Epithelial cell of esophagus (primary cell): ENCODE measurements around the gene AHI1.
"Not testable (repeated sequence)": the region's sequence is repeated elsewhere in the genome, so short reads cannot be mapped to it uniquely, and the experiment has no call there.

Experiments used
- DNase-seq: peaks from one replicate; pipeline ENCODE4 v3.0.0; 2010; ENCODE audit warnings: low read depth
- H3K4me3 ChIP-seq: 2 replicates; pipeline ENCODE4 v1.5.1; 2011; ENCODE audit warnings: mild to moderate bottlenecking, low read length, control low read depth
- TF ChIP-seq, protein P1 (sequence below): IDR thresholded peaks from 2 replicates; pipeline ENCODE4 v1.5.1; 2011; ENCODE audit warnings: low read depth, mild to moderate bottlenecking, low read length, control low read depth, inconsistent platforms; ENCODE audit not compliant: insufficient read depth; ENCODE audit errors: missing control alignments

AHI1 gene

DNA sequence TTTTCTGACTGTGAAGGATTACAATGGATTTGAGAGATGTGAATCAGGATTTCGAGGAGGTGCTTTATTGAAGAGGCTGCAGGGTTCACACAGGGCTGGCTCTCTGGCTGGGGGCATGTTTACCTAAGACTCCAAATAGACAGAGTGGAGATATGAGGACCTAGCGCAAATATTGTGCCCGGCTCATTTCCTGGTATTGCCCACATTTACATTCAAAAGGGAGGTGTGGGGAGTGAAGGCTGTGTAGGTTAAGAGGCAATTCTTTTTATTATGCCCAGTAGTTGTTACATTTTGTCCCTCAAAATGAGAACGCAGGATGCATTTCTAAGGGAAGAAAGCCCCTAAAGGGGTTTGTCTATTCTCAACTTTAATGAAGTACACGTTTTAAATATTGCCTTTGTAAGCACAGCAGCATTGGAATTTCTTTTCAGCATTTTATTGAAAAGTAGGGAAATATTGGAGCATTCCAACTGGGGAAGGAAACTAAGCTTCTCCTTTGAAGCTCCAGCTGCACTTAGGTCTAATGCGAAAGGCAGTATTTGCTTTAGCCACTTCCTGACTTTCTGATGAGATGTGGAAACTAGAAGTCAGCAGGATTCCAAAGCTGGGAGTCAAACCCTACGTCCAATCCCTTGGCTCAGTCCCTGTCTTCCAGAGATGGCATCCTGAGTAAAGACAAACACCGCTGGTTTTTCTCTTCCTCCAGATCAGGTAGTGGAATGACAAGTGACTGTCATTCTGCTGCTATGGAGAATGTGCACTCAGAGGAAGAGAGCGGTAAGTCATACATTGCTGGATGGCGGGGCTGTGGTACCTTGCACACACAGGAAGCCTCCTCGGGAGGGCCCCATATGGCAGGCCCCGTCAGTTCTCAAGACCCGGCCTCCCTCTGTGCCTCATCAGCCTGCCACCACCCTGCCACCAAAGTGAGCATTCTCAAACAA is 245.8 kb downstream of the AHI1 start:
- TF ChIP-seq, protein P1, sequence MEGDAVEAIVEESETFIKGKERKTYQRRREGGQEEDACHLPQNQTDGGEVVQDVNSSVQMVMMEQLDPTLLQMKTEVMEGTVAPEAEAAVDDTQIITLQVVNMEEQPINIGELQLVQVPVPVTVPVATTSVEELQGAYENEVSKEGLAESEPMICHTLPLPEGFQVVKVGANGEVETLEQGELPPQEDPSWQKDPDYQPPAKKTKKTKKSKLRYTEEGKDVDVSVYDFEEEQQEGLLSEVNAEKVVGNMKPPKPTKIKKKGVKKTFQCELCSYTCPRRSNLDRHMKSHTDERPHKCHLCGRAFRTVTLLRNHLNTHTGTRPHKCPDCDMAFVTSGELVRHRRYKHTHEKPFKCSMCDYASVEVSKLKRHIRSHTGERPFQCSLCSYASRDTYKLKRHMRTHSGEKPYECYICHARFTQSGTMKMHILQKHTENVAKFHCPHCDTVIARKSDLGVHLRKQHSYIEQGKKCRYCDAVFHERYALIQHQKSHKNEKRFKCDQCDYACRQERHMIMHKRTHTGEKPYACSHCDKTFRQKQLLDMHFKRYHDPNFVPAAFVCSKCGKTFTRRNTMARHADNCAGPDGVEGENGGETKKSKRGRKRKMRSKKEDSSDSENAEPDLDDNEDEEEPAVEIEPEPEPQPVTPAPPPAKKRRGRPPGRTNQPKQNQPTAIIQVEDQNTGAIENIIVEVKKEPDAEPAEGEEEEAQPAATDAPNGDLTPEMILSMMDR, result no peak
- DNase-seq, result no peak
- H3K4me3 ChIP-seq, result no peak overlapping the region

DNA sequence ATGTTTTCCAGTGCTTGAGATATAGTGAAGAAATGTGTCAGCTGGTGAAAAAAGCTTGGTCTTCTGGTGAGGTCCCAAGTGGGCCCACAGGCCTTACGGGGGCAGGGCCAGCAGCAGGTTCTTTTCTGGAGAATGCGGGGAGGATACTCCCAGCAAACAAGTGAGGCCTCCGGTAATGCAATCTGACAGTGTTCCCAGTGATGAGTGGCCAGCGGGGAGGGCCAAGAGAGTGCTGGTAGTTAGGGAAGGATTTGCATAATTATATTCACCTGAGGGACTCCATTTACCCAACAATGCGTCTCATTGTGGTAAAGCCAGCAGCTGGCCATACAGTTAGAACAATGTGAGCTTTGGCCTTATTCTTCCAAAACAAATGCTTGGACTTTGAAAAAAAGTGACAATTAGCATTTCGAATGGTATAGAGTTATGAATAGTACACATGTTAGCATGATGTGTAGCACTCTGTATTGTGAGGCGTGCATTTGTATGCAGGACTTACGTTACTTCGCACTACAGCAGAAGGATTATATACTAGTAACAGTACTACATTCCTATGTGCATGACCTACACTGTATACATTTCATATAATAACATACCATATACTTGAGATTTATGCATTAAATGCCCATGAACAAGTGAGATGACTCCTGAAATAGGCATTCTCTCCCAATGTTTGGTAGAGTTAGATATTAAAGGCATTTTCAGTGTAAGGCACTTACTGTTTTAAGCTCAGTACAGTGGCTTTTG is 246.6 kb downstream of the AHI1 start:
- no peak for DNase-seq
- TF ChIP-seq, protein P1, result no peak
- H3K4me3 ChIP-seq, result no peak overlapping the region

DNA sequence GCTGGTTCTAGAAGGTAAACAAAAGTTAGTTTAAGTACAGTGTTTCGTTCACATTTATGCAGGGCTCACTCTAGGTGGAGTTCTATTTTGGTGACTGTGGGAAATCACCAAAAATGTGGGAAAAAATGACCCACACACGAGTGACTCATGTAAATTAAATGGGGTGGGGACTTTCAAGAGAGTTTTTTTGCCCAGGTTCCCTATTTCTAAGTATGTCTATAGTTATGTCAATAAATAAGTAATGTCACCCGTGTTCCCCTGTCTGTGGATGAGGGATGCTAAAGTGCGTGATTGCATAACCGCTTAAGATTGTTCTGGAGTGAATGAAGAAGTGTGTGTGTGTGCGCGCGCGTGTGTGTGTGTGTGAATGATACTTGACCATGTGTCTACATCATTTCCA is 247.3 kb downstream of the AHI1 start:
- H3K4me3 ChIP-seq, result no peak overlapping the region
- no peak for DNase-seq
- TF ChIP-seq, protein P1, result no peak

DNA sequence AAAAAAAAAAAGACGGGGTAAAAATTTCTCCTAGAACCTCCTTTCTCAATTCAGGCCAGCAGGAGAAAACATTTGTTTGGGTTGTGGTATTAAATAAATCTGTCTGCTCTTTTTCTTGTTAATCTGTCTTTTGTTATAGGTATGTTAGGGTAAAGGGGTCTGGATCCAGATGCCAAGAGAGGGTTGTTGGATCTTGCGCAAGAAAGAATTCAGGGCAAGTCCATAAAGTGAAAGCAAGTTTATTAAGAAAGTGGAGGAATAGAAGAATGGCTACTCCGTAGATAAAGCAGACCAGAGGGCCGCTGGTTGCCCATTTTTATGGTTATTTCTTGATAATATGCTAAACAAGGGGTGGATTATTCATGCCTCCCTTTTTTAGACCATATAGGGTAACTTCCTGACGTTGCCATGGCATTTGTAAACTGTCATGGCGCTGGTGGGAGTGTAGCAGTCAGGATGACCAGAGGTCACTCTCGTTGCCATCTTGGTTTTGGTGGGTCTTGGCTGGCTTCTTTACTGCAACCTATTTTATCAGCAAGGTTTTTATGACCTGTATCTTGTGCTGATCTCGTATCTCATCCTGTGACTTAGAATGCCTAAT is 251.0 kb downstream of the AHI1 start:
- H3K4me3 ChIP-seq, DNase-seq: not testable (repeated sequence)

DNA sequence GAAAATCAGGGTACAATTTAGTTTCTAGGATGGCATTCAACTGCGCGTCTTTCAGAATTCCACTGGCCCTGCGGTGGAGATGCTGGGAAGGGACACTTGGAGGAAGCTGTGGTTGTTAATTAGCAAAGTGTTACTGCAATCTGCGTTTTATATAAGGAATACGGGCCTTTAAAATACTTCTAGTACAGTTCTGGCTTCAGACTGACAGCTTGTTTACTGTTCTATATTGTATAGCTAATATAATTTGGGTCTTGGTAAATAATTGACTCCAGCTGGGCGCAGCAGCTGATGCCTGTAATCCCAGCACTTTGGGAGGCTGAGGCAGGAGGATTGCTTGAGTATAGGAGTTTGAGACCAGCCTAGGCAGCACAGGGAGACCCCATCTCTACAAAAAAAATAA is 252.7 kb downstream of the AHI1 start:
- H3K4me3 ChIP-seq, result no peak overlapping the region
- TF ChIP-seq, protein P1, result no peak
- no peak for DNase-seq

DNA sequence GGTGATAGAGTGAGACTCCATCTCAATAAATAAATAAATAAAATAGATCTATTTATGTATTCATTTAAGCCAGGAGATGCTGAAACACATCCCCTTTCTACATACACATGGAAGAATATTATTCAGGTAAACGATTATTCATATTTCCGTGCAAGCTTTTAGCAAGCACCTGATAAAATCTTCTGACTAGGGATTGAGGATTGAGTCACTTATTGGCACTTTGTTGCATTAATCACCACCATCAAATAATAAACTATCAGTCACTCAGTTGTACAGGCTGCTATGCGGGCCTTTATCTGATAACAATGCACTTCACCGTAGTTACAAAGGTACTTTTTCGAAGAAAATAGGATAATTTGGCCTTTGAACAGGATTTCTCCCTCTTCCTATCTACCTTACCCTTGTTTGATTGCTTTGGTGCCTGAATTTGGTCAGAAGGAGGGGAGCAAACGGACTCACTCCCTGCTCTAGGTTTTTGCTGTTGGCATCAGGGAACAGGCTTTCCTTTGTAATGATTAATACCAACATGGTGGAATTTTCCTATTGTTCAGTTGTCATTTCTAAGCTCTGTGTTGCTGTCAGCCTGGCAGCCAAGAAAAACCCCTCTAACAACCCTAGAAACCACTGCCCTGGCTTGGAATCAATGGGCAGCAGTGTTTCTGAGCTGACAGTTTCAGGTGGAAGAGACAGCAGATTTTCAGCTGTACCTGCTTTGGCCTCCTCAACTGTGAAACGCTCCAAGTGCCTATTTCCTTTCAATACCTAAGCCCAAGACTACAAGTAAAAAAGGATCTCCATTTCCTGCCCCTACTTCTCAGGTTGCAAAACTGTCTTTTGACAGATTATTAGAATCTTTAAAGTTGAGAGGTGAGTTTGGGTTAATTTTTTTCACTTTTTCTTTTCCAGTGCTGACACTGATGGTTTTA is 253.4 kb downstream of the AHI1 start:
- no peak overlapping the region for H3K4me3 ChIP-seq
- peak; percentile 53 for DNase-seq
- TF ChIP-seq, protein P1, result no peak
